Measurements from ENCODE around the gene HOXC6. TPM values are rescaled to one million over a fixed set of nuclear protein-coding genes. Genes with fewer than 3 reads are reported as not detected.
"Not testable (repeated sequence)": the region's sequence is repeated elsewhere in the genome, so short reads cannot be mapped to it uniquely, and the experiment has no call there.

Gene HOXC6
- total RNA-seq, 1 experiment from 2014 or later = not detected

DNA sequence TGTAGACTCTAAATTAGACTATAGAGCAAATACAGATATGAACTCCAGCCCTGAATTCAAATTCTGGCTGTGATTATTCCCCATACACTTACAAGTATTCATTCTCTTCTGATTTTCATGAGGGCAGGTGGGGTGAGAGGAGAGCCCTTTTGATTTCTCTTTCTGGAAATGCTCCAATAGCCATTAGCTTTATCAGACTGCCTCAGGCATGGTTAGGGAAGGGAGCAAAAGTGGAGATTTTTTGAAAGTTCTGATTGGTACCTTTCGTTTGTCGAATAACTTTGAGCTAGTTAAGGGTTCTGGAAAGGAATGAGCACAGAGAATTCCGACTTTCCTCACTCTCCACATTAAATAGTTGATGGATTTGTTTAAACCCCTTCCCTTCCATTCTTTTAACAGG, 12.4 kb downstream of the HOXC6 start (continued):
- TF ChIP-seq JAZF1 (CRISPR knock-in tag; IDR thresholded peaks at IDR 0.05) = no peak
- TF ChIP-seq, protein P1, sequence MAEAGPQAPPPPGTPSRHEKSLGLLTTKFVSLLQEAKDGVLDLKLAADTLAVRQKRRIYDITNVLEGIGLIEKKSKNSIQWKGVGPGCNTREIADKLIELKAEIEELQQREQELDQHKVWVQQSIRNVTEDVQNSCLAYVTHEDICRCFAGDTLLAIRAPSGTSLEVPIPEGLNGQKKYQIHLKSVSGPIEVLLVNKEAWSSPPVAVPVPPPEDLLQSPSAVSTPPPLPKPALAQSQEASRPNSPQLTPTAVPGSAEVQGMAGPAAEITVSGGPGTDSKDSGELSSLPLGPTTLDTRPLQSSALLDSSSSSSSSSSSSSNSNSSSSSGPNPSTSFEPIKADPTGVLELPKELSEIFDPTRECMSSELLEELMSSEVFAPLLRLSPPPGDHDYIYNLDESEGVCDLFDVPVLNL (CRISPR knock-in tag; IDR thresholded peaks at IDR 0.05; ENCODE audit: borderline replicate concordance, low read depth) = no peak
- TF ChIP-seq ZNF138 (CRISPR knock-in tag; conservative IDR thresholded peaks at IDR 0.05) = no peak
- no peak for TF ChIP-seq ZNF219 (CRISPR knock-in tag; IDR thresholded peaks at IDR 0.05; ENCODE audit: borderline replicate concordance)
- TF ChIP-seq, protein P2, sequence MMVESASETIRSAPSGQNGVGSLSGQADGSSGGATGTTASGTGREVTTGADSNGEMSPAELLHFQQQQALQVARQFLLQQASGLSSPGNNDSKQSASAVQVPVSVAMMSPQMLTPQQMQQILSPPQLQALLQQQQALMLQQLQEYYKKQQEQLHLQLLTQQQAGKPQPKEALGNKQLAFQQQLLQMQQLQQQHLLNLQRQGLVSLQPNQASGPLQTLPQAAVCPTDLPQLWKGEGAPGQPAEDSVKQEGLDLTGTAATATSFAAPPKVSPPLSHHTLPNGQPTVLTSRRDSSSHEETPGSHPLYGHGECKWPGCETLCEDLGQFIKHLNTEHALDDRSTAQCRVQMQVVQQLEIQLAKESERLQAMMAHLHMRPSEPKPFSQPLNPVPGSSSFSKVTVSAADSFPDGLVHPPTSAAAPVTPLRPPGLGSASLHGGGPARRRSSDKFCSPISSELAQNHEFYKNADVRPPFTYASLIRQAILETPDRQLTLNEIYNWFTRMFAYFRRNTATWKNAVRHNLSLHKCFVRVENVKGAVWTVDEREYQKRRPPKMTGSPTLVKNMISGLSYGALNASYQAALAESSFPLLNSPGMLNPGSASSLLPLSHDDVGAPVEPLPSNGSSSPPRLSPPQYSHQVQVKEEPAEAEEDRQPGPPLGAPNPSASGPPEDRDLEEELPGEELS (CRISPR knock-in tag; IDR thresholded peaks at IDR 0.05) = no peak
- no peak for TF ChIP-seq EMX1 (CRISPR knock-in tag; IDR thresholded peaks at IDR 0.05)
- TF ChIP-seq, protein P3, sequence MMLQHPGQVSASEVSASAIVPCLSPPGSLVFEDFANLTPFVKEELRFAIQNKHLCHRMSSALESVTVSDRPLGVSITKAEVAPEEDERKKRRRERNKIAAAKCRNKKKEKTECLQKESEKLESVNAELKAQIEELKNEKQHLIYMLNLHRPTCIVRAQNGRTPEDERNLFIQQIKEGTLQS (CRISPR knock-in tag; conservative IDR thresholded peaks at IDR 0.05) = no peak
- TF ChIP-seq SOX15 (CRISPR knock-in tag; IDR thresholded peaks at IDR 0.05) = no peak

DNA sequence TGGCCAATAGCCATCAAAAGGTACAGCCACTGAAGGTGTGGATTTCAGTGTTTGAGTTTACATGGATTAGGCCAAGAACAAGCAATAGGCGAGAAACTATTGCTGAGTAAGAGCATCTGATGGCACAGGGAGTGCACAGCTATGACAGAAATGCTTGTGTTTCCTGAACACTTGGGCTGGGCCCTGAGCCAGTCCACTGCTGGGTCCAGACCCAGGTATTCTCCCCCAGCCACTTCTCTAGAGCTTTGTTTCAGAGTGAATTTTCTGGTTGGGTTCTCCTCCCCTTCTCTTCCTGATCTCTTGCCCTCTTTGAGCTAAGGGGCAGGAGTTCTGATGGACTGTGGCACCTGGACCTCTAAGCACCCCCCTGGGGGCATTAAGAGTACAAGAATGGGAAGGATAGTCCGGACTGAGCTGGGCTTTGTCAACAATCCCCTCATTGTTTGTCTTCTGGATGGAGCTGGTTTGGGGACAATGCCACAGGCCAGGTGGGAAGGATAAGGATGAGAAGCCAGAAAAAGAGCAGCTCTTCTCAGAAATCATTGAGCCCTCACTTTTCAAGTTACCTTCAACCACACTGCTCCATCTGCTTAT, 13.0 kb downstream of the HOXC6 start:
- Mint-ChIP-seq H3K27me3 (ENCODE audit: low read depth) (peaks cover 100% of the 10 kb centered on the region), H3K36me3 (no peaks in the 10 kb centered on the region), H3K27ac (no peak overlapping the region), H3K4me1 (peaks cover 8% of the 10 kb centered on the region; the same call in 1 of the 2 replicates), H3K9me3 (no peaks in the 10 kb centered on the region), H3K4me3 (no peak overlapping the region)
- TF ChIP-seq CREB1 (CRISPR knock-in tag; IDR thresholded peaks at IDR 0.05) (no peak), GABPB1 (CRISPR knock-in tag; IDR thresholded peaks at IDR 0.05) (no peak), SP1 (CRISPR knock-in tag; conservative IDR thresholded peaks at IDR 0.05) (no peak)
- TF ChIP-seq, protein P4, sequence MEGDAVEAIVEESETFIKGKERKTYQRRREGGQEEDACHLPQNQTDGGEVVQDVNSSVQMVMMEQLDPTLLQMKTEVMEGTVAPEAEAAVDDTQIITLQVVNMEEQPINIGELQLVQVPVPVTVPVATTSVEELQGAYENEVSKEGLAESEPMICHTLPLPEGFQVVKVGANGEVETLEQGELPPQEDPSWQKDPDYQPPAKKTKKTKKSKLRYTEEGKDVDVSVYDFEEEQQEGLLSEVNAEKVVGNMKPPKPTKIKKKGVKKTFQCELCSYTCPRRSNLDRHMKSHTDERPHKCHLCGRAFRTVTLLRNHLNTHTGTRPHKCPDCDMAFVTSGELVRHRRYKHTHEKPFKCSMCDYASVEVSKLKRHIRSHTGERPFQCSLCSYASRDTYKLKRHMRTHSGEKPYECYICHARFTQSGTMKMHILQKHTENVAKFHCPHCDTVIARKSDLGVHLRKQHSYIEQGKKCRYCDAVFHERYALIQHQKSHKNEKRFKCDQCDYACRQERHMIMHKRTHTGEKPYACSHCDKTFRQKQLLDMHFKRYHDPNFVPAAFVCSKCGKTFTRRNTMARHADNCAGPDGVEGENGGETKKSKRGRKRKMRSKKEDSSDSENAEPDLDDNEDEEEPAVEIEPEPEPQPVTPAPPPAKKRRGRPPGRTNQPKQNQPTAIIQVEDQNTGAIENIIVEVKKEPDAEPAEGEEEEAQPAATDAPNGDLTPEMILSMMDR (IDR thresholded peaks at IDR 0.05) = no peak
- TF ChIP-seq, protein P5, sequence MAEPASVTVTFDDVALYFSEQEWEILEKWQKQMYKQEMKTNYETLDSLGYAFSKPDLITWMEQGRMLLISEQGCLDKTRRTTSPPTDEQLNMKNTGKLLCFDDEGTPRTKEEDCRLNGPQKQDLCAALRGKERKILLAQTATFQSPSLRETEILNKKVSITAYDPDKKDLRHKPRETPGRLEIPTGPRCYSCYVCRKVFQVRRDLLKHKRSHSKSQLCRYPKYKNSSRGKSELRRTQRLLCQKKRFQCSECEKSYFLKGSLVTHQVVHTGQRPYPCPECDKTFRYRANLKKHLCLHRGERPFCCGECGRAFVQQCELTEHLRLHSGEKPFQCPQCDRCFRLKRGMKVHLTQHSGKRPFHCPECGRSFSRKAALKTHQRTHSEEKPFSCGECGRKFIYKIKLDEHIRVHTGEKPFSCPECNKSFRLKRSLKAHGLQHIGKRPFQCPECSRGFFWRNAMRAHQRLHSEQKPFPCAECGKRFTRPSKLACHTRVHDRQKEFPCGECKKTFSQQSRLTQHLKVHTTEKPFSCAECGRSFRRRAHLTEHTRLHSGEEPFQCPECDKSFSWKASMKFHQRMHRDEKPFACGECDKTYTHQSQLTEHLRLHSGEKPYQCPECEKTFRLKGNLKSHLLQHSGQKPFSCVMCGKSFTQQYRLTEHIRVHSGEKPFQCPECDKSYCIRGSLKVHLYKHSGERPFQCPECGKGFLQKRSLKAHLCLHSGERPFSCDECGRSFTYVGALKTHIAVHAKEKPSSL (CRISPR knock-in tag; conservative IDR thresholded peaks at IDR 0.05) = no peak
- TF ChIP-seq, protein P6, sequence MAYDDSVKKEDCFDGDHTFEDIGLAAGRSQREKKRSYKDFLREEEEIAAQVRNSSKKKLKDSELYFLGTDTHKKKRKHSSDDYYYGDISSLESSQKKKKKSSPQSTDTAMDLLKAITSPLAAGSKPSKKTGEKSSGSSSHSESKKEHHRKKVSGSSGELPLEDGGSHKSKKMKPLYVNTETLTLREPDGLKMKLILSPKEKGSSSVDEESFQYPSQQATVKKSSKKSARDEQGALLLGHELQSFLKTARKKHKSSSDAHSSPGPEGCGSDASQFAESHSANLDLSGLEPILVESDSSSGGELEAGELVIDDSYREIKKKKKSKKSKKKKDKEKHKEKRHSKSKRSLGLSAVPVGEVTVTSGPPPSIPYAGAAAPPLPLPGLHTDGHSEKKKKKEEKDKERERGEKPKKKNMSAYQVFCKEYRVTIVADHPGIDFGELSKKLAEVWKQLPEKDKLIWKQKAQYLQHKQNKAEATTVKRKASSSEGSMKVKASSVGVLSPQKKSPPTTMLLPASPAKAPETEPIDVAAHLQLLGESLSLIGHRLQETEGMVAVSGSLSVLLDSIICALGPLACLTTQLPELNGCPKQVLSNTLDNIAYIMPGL (CRISPR knock-in tag; IDR thresholded peaks at IDR 0.05) = no peak
- TF ChIP-seq, protein P7, sequence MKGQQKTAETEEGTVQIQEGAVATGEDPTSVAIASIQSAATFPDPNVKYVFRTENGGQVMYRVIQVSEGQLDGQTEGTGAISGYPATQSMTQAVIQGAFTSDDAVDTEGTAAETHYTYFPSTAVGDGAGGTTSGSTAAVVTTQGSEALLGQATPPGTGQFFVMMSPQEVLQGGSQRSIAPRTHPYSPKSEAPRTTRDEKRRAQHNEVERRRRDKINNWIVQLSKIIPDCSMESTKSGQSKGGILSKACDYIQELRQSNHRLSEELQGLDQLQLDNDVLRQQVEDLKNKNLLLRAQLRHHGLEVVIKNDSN (CRISPR knock-in tag; IDR thresholded peaks at IDR 0.05) = no peak
- TF ChIP-seq, protein P3 (CRISPR knock-in tag; conservative IDR thresholded peaks at IDR 0.05) = no peak
- CTCF ChIA-PET = interaction anchor here (0.6 to 1.6 kb wide), 5 partner anchors 9 to 338 kb away, joined by 3 to 16 read pairs (median 3); partner anchors contain the start of gene HOXC5
- ATAC-seq = no peak
- DNase-seq (ENCODE audit: low spot score) = no peak
- POLR2A ChIA-PET = no interaction called here

DNA sequence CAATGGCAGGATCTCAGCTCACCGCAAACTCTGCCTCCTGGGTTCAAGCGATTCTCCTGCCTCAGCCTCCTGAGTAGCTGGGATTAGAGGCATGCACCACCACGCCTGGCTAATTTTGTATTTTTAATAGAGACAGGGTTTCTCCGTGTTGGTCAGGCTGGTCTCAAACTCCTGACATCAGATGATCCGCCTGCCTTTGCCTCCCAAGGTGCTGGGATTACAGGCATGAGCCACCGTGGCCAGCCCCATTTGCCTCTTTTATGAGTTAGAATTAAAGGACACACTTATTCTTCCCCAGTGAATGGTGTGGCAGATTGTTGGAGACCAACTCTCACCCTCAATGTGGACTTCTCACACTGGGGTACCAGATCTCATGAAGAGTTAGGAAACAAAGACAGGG, 13.8 kb downstream of the HOXC6 start:
- ATAC-seq; H3K27ac Mint-ChIP-seq; DNase-seq (ENCODE audit: low spot score); H3K9me3 Mint-ChIP-seq; H3K4me3 Mint-ChIP-seq; POLR2A ChIA-PET; H3K36me3 Mint-ChIP-seq: not testable (repeated sequence)
- peaks cover 12% of the 10 kb centered on the region for H3K4me1 Mint-ChIP-seq
- CTCF ChIA-PET = interaction anchor here (1.6 kb wide), 1 partner anchor 10 kb away, joined by 16 read pairs; the partner anchor contains the start of gene HOXC5
- peaks cover 100% of the 10 kb centered on the region for H3K27me3 Mint-ChIP-seq (ENCODE audit: low read depth)

Data from WTC11 (cell line).